HG03196 (cell line): Measurements from ENCODE around the gene EXPH5.
"Not testable (repeated sequence)": the region's sequence is repeated elsewhere in the genome, so short reads cannot be mapped to it uniquely, and the experiment has no call there.

Experiments used
- ATAC-seq: cut with Tn5 transposase; IDR thresholded peaks from one replicate; pipeline ENCODE4 v1.9.1; 2021; ENCODE audit not compliant: unreplicated experiment

The EXPH5 gene, protein sequence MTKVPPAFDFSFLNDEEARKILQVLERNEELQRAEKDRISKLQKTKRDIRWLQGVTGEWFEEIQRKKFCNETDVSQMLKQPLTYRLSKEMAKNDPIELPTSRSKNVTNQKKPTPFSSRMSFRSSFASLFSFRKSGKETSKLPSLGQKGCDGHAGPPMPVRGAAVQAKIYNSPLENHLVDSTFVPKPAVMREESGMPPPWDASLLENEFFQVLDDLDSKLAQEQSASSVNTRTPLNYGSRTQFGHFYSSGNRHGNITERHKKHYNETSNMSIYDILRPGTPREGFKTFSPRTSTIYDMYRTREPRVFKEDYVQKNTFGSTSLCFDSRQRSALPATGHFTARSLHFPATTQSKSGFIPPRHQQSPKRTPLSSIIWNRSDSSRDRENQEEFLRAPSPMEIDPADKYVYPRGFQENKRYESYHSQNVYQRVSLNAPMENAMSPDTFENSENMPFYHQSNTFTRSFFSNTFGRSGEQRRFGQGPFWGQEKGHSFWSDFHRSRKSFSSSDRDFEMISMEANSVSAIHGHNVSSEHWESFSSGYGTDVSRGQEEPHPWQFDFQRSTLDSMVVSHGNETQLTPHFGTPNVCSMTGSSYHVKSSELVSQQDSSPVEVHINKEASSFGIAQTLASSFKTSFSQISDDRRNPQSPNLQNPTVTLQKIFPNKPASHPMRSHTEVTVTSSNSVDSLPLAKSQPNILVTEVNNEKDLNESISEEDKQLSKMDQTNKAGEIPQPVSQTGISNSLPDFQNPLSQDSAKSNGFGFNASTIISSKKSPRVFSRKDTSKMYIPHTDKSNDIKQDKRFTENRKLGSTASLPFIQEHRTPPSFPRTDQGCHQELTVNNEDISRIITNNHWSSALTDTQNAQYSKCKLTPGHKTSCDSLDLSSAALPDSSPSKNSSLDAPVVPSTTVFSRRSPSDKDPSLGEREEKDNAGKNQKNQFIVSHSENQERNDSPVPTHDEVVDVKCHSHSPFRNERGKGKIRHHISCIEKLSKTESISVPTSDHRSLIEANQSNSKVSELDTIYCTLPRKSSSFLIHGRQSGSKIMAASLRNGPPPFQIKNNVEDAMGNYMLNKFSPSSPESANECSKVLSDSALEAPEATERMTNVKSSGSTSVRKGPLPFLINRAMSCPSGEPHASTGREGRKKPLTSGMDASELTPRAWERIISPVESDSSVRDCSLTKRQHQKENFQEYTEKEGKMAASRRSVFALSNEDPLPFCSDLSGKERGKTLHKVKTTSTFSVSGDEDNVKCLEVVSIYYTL (N-terminal part only)

DNA sequence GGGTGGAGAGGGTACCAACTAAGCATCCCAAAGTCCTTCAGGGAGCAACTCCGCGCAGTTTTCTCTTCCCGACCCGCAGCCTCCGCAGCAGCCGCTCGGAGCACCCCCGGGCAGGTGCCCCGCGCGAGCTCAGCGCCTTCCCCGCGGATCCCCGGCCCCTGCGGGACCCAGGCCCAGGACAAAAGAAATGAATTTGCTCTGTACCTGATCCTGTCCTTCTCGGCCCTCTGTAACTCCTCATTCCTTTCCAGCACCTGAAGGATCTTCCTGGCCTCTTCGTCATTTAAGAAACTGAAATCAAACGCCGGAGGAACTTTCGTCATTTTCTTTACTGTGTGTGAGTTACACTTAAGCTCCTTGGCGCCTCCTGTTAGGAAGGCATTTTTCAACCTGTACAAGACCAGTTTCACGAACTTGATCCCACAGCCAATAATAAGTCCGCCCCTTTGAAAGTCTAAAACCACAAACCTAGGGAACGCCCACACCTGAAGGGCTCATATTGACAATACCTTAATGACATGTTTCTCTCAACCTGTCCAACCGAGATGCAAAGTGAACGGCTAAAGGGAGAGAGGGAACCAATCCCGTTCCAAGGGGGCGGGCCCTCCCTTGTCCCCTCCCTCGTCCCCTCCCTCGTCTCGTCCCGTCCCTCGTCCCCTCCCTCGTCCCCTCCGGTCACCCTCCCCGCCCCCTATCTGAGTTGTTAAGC lies at the start of gene EXPH5:
EXPH5 (minus strand) TSS at position 555 of the 709 bp plus-strand sequence; CDS start at position 323, 232 bp downstream.
- peak; percentile 93 for ATAC-seq

DNA sequence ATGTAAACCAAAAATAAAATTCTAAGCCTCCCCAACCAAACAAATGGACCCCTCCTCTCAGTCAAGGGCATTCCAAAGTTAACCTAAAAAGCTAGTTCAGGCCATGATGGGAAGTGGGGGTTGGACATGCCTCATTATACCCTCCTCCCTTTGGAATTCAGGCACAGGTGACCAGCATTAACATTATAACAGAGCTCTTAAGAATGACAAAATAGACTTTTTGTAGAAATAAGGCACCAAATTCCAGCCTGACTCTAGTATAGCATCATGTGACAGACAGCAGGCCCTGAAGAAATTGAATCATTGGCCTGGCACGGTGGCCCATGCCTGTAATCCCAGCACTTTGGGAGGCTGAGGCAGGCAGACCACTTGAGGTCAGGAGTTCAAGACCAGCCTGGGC lies 48.2 kb upstream of the EXPH5 start:
- not testable (repeated sequence) for ATAC-seq

DNA sequence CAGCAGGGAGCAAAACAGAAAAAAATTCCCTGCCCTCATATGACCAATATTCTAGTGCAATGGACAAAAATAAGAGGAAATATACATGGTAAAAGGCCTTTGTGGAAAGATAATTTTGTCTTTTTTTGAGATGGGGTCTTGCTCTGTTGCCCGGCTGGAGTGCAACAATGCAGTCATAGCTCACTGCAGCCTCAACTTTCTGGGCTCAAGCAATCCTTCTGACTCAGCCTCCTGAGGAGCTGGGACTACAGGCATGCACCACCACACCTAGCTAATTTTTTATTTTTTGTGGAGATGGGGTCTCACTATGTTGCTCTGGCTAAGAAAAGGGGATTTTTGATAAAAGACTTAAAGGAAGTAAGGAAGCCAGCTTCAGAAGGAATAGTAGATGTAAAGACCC lies 45.6 kb upstream of the EXPH5 start:
- no peak for ATAC-seq

DNA sequence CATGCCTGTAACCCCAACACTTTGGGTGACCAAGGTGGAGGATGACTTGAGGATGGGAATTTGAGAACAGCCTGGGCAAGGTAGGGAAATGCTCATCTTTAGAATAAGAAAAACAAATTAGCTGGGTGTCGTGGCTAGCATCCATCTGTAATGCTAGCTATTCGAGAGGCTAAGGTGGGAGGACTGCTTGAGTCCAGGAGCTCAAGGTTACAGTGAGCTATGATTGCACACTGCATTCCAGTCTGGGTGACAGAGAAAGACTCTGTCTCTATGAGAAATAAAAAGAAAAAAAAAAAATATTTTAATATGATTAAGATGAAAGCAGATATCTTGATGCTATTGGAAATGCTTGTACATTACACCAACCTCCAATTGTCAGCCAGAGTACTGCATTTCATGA lies 42.7 kb upstream of the EXPH5 start:
- no peak for ATAC-seq

DNA sequence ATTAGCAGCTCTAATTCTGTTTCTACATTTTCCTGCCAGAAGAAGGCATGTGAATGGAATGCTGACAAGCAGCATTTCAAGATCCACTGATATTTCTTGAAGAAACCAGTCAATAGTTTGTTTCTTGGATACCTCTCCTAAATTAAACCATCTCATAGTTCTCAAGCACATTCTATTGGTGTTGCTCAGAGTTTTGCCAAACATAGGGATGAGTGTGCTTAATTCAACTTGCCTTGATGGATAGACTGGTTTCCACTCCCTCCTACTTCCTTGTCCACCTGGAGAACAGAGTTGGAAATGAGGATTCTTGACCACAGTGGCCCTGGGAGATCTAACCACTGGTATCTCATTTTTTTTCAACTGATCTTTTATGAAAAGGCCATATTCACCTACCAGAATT lies 41.5 kb upstream of the EXPH5 start:
- ATAC-seq = no peak

DNA sequence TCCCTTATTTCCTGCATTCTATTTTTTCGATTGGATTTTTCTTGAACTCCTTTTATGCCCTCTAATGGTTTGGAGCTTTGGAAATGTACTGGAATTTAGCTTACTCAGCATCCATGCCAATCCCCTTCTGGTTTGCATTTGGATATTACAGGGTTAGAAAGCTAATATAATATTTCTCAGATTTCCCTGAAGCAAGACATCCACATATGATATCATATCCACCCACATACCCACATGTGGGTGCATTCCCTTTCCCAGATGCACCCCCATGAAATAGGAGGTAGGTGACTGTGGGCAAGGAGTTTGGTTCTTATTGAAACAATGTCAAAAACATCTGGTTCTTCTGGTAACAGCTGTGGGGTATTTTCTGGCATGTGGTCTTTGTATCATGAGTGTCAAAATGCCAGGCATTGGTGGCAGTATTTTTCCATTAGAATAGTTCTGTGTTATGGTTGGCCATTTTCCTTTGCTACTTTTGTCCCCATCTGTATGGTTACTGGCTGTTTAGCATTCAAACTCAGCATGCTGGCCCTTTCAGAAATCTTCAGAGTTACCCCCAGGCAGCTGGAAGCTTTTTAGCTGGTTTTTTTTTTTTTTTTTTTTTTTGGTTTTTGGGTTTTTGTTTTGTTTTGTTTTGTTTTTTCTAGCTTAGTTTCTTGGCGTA lies 38.6 kb upstream of the EXPH5 start:
- ATAC-seq = no peak

DNA sequence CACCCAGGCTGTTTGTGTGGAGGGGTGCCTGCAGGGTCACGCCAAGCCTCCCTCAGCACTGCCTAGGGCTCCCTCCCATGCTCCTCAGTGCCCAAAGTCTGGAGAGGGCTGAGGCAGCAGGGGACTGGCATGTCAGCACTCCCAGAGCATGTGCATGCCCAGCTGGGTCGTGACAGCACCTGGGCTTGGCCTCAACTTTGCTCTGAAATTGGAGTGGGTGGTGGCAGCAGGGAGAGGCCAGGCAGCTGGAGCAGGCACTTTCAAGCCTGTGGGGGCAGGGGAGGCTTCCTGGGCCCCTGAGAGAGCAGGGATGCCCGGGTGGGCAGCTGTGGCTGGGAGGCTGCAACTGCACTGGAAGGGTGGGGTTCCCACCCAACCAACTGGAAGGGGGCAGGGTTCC lies 35.7 kb upstream of the EXPH5 start:
- no peak for ATAC-seq

DNA sequence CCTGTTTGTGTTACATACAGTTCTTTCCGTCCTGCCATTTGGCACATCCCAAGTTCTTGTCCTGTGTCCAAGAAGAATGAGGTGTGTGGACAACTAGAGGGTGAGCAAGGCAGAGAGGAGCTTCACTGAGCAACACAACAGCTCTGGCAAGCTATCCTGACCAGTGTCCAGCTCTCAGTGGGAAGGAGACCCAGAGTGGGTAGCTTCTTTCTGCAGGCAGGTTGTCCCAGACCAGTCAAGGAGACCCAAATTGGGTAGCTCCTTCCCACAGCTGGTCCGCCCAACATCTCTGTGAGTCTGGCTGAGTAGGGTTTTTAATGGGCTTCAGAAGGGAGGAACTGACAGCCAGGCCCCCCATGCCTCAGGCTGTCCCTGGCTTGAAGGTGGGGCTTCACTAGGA lies 35.2 kb upstream of the EXPH5 start:
- no peak for ATAC-seq

DNA sequence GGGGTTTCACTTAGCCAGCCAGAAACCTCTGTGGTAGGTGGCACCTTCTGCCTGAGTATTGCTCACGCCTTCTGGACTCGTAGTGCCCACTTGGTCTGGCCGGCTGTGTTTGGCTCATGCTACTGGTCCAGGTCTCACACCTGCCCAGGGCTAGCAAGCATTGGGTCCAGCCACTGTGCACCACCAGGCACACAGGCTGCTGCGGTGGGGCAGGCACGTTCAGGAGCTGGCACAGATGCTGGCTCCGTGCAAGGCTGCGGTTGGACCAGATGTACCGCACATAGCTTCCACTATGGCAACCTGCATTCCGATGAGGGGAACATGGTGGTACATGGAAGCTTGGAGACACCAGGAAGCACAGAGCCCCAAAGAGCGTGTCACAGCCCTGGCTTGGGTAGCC lies 34.8 kb upstream of the EXPH5 start:
- no peak for ATAC-seq

DNA sequence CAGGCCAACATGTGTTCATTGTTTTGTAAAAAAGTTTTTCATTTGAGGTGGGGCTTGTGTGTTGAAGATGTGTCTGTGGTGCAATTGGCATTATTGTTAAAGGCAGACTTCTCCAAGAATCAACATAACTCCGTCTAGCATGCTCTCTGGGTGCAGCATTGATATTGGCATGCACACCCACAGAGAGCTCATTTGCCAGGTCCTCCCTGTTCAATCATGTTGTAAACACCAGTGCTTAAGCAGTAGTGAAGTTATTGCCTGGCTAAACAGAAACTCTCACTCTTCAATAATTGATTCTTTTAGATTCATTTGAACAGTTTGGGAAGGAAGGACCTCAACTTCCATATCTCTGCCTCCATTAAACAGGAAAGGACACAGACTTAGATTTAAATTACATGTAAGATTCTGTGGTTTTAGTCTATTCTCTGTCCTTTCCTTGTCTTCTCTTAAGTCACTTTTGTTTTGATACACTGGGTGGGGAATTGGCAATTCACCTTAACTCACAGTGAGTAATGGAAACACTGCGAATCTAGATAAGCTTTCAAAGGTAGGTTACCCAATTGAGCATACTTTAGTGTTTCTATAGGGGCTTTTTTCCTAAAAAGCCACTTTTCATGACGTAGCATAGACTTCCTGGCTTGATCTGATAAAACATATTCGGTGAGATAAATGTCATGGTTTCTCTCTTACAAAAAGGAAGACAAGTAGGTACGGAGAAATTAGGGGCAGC lies 30.8 kb upstream of the EXPH5 start:
- no peak for ATAC-seq

DNA sequence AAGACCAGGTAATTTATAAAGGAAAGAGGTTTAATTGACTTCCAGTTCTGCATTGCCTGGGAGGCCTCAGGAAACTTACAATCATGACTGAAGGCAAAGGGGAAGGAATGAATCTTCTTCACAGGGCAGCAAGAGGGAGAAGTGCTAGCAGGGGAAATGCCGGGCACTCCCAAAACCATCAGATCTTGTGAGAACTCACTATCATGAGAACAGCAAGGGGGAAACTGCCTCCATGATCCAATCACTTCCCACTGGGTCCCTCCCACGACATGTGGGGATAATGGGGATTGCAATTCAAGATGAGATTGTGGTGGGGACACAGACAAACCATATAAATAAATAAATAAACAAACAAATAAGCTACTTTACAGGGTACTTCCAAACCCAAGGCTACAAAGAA lies 28.8 kb upstream of the EXPH5 start:
- ATAC-seq = no peak

DNA sequence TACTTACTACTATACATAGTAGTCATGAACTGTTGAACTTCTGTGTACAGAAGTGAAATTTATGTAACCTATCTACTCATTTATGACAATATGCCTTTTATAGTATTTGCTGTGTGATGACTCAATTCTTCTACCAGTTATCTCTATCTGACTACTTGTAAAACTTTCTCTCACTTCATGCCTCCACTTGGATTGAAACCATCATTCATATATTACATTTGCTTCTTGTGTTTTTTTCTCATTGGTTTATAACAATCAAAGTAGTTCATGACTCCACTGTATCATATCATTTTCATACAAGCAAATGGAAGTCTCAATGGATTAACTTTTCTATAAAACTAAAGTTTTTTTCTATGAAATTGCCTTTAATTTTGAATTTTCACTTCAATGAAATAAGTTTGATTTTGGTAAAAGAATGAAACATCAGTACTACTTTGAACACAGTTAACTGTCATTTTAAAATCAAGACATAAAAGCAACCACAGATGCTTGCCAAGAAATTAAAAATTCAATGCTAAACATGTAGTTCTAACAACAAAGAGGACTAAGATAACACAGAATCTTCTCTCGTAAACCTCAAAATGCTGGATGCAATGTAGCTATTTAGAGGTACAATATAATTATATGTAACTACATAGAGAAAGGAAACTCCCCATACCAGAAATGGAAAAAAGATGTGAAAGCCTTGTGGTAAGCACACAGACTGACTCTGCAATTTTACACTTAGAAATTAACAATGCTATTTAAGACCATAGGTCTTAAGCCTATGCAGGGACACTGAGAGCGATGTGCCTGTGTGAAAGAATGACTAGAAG lies 27.6 kb upstream of the EXPH5 start:
- ATAC-seq = peak; percentile 87

DNA sequence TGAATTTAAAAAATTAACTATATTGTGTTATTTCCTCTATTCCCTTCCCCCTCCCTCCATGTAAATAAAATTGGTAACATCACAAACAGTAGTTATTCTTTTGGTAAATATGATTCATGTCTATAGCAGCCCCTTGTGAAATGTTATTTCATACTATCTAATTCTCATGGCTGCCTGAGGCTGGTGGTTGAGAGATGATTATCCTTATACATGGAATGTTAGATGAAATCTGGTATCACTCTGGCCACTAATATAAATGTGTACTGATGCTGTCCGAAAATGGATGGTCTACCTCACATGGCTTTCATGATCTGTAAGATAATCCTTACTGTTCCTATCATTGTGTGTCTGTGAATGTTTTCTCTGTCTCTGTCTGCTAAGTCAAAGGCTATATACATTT lies 25.0 kb upstream of the EXPH5 start:
- ATAC-seq = no peak

DNA sequence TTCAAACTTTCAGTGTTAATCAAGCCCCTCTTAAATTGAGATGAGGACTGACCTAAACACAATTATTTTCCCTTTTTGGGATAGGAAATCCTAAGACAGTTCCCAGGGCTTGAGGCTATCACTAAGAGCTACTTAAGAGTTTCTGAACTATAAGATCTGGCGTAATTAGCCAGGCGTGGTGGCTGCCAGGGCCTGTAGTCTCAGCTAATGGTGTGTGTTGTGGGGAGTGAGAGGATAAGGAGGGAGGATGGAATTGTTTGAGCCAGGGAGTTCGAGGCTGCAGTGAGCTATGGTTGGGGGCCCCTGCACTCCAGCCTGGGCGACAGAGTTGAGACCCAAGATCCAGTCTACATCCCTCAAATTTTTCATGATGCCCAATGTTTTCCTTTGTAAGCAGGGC lies 23.5 kb upstream of the EXPH5 start:
- ATAC-seq = no peak

DNA sequence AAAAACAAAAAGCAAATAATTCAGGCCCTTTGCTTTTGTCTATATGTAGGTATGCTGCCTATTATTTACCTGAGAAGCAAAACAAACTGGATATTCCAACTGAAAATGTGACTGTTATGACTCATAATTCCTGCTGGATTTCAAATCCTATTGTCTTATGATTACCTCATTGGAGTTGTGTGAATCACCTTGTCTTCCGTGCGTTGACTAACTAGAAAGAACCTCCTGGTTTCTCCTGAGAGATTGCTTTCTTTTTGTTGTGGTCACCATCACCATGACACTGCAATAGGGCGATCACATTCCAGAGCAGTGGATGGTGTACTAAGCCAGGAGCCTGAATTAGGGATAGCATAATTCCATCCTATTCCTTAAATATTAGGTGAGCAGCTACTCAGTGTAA lies 23.0 kb upstream of the EXPH5 start:
- ATAC-seq = no peak

DNA sequence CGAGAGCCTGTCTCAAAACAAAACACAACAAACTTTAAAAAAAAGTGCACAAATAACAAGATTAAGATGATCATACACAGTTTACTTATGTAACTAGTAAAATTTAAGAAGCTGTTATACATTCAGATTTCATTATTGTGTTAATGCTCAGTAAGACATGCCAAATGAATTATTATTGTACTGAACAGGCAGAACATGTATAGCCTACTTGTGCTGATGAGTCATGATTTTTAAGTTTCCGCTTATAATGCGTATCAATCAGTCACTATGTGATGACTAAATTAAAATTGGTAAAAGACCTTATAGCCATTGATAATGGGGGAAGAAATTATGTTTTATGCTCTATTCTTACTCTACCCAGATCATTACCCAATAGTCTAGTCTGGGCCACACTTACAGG lies 20.5 kb upstream of the EXPH5 start:
- ATAC-seq = no peak

DNA sequence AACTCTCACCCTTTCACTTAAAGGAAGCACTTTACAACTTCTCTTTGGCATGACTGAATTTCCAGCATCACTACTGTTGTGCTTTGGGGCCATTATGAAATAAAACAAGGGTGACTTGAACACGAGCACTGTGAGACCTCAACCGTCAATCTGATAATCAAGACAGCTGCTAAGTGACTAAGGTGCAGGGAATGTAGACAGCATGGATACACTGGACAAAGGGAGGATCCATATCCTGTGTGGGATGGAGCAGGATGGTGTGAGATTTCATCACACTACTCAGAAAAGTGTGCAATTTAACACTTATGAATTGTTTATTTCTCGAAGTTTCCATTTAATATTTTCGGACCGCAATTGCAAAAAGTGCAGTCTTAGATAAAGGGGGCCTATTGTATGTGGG lies 16.1 kb upstream of the EXPH5 start:
- ATAC-seq = no peak

DNA sequence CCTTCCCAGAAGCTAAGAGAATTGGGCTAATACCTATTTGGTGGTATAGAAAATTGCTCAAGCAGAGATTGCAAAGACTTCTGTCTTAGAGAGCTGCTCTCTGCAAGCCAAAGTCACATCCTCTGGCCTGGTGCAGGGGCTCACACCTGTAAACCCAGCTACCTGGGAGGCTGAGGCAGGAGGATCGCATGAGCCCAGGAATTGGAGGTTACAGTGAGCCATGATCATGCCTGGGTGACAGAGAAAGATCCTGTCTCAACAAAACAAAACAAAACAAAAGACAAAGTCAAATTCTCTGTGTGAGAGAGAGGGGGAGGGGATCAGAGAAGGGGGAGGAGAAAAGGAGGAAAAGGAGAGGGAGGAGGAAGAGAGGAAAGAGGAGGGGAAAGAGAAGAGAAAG lies 15.0 kb upstream of the EXPH5 start:
- ATAC-seq = no peak
